Measurements from ENCODE around the gene RASAL2.

DNA sequence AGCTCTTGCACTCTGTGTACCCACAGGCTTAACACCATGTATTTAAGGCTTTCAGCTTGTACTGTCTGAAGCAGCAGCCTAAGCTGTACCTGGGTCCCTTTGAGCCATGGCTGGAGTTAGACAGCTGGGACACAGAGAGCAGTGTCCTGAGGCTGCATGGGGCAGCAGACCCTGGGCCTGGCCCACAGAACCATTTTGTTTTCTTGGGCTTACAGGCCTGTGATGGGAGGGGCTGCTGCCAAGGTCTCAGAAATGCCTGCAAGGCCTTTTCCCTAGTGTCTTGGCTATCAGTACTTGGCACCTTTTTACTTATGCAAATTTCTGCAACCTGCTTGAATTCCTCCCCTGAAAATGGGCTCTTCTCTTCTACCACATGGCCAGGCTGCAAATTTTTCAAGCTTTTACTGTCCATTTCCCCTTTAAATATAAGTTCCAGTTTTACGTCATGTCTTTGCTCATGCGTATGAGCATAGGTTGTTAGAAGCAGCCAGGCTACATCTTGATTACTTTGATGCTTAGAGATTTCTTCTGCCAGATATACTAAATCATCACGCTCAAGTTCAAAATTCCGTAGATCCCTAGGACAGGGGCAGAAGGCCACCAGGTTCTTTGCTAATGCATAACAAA lies 259.0 kb downstream of the RASAL2 start:
- TF ChIP-seq EZH2 (IDR thresholded peaks at IDR 0.05; ENCODE audit: borderline replicate concordance, low read length) (no peak), CTCF (conservative IDR thresholded peaks at IDR 0.05 in 1 of 2, IDR thresholded peaks at IDR 0.05 in 1 of 2; ENCODE audit: extremely low read depth in 1 of 2, insufficient read depth in 1 of 2, low read depth in 1 of 2, low read length in 2 of 2) (no peak)

All from mammary epithelial cell (primary cell).